GM23338 (cell line): ENCODE results near the gene DNAJB6. TPM values are rescaled to one million over a fixed set of nuclear protein-coding genes. Genes with fewer than 3 reads are reported as not detected.

ENCODE experiments used
- ATAC-seq: fragments of 200-7000 bp; cut with Tn5 transposase; 3 replicates; pipeline ENCODE4 v1.9.1; 2020
- DNase-seq: peaks from one replicate; pipeline ENCODE4 v3.0.0-alpha.2; 2015; ENCODE audit warnings: low spot score
- H2AFZ ChIP-seq: fragments of 200-600 bp; sonication (generic); 2 replicates; pipeline ENCODE4 v1.8.0; 2016; ENCODE audit warnings: antibody characterized with exemption, mild to moderate bottlenecking, moderate library complexity
- H3F3A ChIP-seq: fragments of 200-600 bp; sonication (generic); replicated peaks from 2 replicates; pipeline ENCODE4 v1.8.0; 2017; ENCODE audit warnings: antibody characterized with exemption, mixed run types, low read depth
- H3K27ac ChIP-seq: fragments of 200-600 bp; sonication (generic); 2 replicates; pipeline ENCODE4 v1.6.1; 2016; ENCODE audit warnings: low read depth
- H3K27me3 ChIP-seq: fragments of 200-600 bp; sonication (generic); 2 replicates; pipeline ENCODE4 v1.8.0; 2016; ENCODE audit warnings: mild to moderate bottlenecking, mixed run types, moderate library complexity; ENCODE audit not compliant: insufficient read depth
- H3K36me3 ChIP-seq: fragments of 200-600 bp; sonication (generic); 2 replicates; pipeline ENCODE4 v1.8.0; 2016; ENCODE audit warnings: mild to moderate bottlenecking; ENCODE audit not compliant: insufficient read depth
- H3K4me1 ChIP-seq: fragments of 200-600 bp; sonication (generic); 2 replicates; pipeline ENCODE4 v1.8.0; 2016; ENCODE audit warnings: mild to moderate bottlenecking, moderate library complexity; ENCODE audit not compliant: insufficient read depth
- H3K4me2 ChIP-seq: fragments of 200-600 bp; sonication (generic); 2 replicates; pipeline ENCODE4 v1.7.1; 2017; ENCODE audit warnings: mixed run types
- H3K4me3 ChIP-seq: fragments of 200-600 bp; sonication (generic); 2 replicates; pipeline ENCODE4 v1.6.1; 2016; ENCODE audit warnings: mixed run types
- H3K79me2 ChIP-seq: fragments of 200-600 bp; sonication (generic); replicated peaks from 2 replicates; pipeline ENCODE4 v1.8.0; 2017; ENCODE audit warnings: mild to moderate bottlenecking; ENCODE audit not compliant: insufficient read depth
- H3K9me2 ChIP-seq: fragments of 200-600 bp; sonication (generic); 2 replicates; pipeline ENCODE4 v1.8.0; 2017; ENCODE audit not compliant: insufficient read depth
- H4K20me1 ChIP-seq: fragments of 200-600 bp; sonication (generic); replicated peaks from 2 replicates; pipeline ENCODE4 v1.8.0; 2017; ENCODE audit warnings: mild to moderate bottlenecking; ENCODE audit not compliant: insufficient read depth
- H3K27ac Mint-ChIP-seq: 2 replicates; pipeline ENCODE4 v1.8.0; 2020; ENCODE audit warnings: inconsistent platforms, mild to moderate bottlenecking, moderate library complexity, mixed read lengths
- H3K27me3 Mint-ChIP-seq: 3 replicates; pipeline ENCODE4 v1.8.0; 2022; ENCODE audit warnings: low read depth, mild to moderate bottlenecking, moderate library complexity, mixed read lengths, inconsistent platforms; ENCODE audit not compliant: insufficient read depth, poor library complexity
- H3K36me3 Mint-ChIP-seq: 3 replicates; pipeline ENCODE4 v1.8.0; 2021; ENCODE audit warnings: low read depth, mild to moderate bottlenecking, inconsistent platforms, moderate library complexity, mixed read lengths
- H3K4me1 Mint-ChIP-seq: 3 replicates; pipeline ENCODE4 v1.8.0; 2020; ENCODE audit warnings: mild to moderate bottlenecking, inconsistent platforms, mixed read lengths
- H3K4me3 Mint-ChIP-seq: 3 replicates; pipeline ENCODE4 v1.8.0; 2021; ENCODE audit warnings: moderate library complexity, mild to moderate bottlenecking, inconsistent platforms, mixed read lengths
- H3K9me3 Mint-ChIP-seq: 3 replicates; pipeline ENCODE4 v1.8.0; 2020; ENCODE audit warnings: moderate library complexity, mild to moderate bottlenecking, inconsistent platforms, mixed read lengths
- CREB1 ChIP-seq: fragments of 250-450 bp; sonication (Bioruptor Pico); IDR thresholded peaks from 2 replicates; pipeline ENCODE4 v1.5.0; 2020; ENCODE audit warnings: low read depth, mild to moderate bottlenecking, moderate library complexity
- EZH2 ChIP-seq: fragments of 200-600 bp; sonication (generic); IDR thresholded peaks from one replicate; pipeline ENCODE4 v1.8.0; 2017; ENCODE audit warnings: antibody characterized with exemption, mild to moderate bottlenecking, low read depth; ENCODE audit not compliant: unreplicated experiment
- EZH2phosphoT487 ChIP-seq: fragments of 200-600 bp; sonication (generic); IDR thresholded peaks from one replicate; pipeline ENCODE4 v1.8.1; 2018; ENCODE audit warnings: antibody characterized with exemption; ENCODE audit not compliant: unreplicated experiment
- JUNB ChIP-seq: IDR thresholded peaks from one replicate; pipeline ENCODE4 v1.6.1; 2016; ENCODE audit warnings: antibody characterized with exemption; ENCODE audit not compliant: unreplicated experiment
- NANOG ChIP-seq: IDR thresholded peaks from 2 replicates; pipeline ENCODE4 v1.6.1; 2016; ENCODE audit warnings: antibody characterized with exemption, borderline replicate concordance
- POLR2AphosphoS5 ChIP-seq: IDR thresholded peaks from 2 replicates; pipeline ENCODE4 v1.6.1; 2016; ENCODE audit warnings: antibody characterized with exemption, low read depth
- STAT1 ChIP-seq: IDR thresholded peaks from one replicate; pipeline ENCODE4 v1.6.1; 2016; ENCODE audit warnings: antibody characterized with exemption; ENCODE audit not compliant: unreplicated experiment
- ZNF114 ChIP-seq: fragments of 250-450 bp; sonication (Bioruptor Pico); IDR thresholded peaks from 2 replicates; pipeline ENCODE4 v1.5.0; 2020; ENCODE audit warnings: mild to moderate bottlenecking, moderate library complexity
- ZNF331 ChIP-seq: fragments of 250-450 bp; sonication (Bioruptor Pico); IDR thresholded peaks from 2 replicates; pipeline ENCODE4 v1.5.0; 2020; ENCODE audit warnings: low read depth, mild to moderate bottlenecking, moderate library complexity
- polyA plus RNA-seq: library from polyadenylated mRNA; unstranded; fragments of >200 nt; fragmentation: Nextera tagmentation; extraction: Ambion mirVana; gene quantifications from 2 replicates; pipeline ENCODE4 v1.2.1, GENCODE V29; 2016
- total RNA-seq: library from RNA; depleted of rRNA; stranded (reverse); fragments of >200 nt; shearing (Covaris generic); gene quantifications from 2 replicates; pipeline ENCODE4 v1.2.3, GENCODE V29; 2014
- TF ChIP-seq, protein P1 (sequence below): fragments of 250-450 bp; sonication (Bioruptor Pico); IDR thresholded peaks from 2 replicates; pipeline ENCODE4 v1.5.0; 2020; ENCODE audit warnings: mild to moderate bottlenecking, moderate library complexity
- TF ChIP-seq, protein P2 (sequence below): IDR thresholded peaks from one replicate; pipeline ENCODE4 v1.6.1; 2018; ENCODE audit warnings: antibody characterized with exemption; ENCODE audit not compliant: unreplicated experiment
- TF ChIP-seq, protein P3 (sequence below), 2 experiments: fragments of 200-600 bp in 1 of 2; sonication (generic) in 1 of 2; conservative IDR thresholded peaks; 2 replicates each; pipeline versions ENCODE4 v1.5.1 to v1.6.1; 2016 to 2017; ENCODE audit warnings: antibody characterized with exemption in 2 of 2, low read depth in 2 of 2, mild to moderate bottlenecking in 2 of 2, moderate library complexity in 1 of 2
- TF ChIP-seq, protein P4 (sequence below): IDR thresholded peaks from 2 replicates; pipeline ENCODE4 v1.6.1; 2016; ENCODE audit warnings: antibody characterized with exemption

Gene DNAJB6
- total and polyA plus RNA-seq, 2 experiments from 2014 or later = 308 to 322 TPM

DNA sequence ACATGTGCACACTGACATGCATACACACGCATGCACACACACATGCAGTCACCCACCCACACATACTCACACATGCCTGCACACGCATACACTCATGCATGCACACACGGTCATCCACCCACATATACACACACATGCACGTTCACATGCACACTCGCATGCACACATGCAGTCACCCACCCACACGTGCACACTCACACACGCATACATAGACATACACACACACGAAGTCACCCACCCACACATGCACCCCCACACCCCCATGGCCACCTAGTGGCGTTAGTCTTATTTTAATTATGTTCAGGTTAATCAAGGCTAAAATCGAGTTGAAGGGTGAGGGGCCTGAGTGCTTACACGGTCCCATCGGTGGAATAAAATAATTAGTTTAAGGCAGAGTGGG lies 96.8 kb downstream of the DNAJB6 start:
- Mint-ChIP-seq H3K4me3 (no peak overlapping the region), H3K36me3 (peaks cover 13% of the 10 kb centered on the region)

More for the DNA sequence above, 96.8 kb downstream of the DNAJB6 start:
- ATAC-seq = no peak
- Mint-ChIP-seq H3K27me3 (peaks cover 6% of the 10 kb centered on the region), H3K4me1 (peaks cover 4% of the 10 kb centered on the region; the same call in 2 of the 3 replicates), H3K27ac (no peak overlapping the region), H3K9me3 (peaks cover 45% of the 10 kb centered on the region)
- no peak for DNase-seq
- Histone ChIP-seq H3K4me3 (no peak overlapping the region), H3K27me3 (no peaks in the 10 kb centered on the region), H3K36me3 (no peaks in the 10 kb centered on the region), H3K79me2 (no peaks in the 10 kb centered on the region), H3K4me2 (no peak overlapping the region), H3F3A (0 out of 2 replicates have a peak, but pooled peaks cover 8% of the 10 kb centered on the region), H3K27ac (no peak overlapping the region), H3K4me1 (no peaks in the 10 kb centered on the region), H2AFZ (no peak overlapping the region), H4K20me1 (no peaks in the 10 kb centered on the region), H3K9me2 (no peaks in the 10 kb centered on the region)
- TF ChIP-seq ZNF331 (CRISPR knock-in tag) (no peak), EZH2phosphoT487 (no peak), ZNF114 (CRISPR knock-in tag) (no peak), POLR2AphosphoS5 (no peak), STAT1 (no peak), JUNB (no peak), CREB1 (CRISPR knock-in tag) (no peak), EZH2 (no peak), NANOG (no peak)
- TF ChIP-seq, protein P1, sequence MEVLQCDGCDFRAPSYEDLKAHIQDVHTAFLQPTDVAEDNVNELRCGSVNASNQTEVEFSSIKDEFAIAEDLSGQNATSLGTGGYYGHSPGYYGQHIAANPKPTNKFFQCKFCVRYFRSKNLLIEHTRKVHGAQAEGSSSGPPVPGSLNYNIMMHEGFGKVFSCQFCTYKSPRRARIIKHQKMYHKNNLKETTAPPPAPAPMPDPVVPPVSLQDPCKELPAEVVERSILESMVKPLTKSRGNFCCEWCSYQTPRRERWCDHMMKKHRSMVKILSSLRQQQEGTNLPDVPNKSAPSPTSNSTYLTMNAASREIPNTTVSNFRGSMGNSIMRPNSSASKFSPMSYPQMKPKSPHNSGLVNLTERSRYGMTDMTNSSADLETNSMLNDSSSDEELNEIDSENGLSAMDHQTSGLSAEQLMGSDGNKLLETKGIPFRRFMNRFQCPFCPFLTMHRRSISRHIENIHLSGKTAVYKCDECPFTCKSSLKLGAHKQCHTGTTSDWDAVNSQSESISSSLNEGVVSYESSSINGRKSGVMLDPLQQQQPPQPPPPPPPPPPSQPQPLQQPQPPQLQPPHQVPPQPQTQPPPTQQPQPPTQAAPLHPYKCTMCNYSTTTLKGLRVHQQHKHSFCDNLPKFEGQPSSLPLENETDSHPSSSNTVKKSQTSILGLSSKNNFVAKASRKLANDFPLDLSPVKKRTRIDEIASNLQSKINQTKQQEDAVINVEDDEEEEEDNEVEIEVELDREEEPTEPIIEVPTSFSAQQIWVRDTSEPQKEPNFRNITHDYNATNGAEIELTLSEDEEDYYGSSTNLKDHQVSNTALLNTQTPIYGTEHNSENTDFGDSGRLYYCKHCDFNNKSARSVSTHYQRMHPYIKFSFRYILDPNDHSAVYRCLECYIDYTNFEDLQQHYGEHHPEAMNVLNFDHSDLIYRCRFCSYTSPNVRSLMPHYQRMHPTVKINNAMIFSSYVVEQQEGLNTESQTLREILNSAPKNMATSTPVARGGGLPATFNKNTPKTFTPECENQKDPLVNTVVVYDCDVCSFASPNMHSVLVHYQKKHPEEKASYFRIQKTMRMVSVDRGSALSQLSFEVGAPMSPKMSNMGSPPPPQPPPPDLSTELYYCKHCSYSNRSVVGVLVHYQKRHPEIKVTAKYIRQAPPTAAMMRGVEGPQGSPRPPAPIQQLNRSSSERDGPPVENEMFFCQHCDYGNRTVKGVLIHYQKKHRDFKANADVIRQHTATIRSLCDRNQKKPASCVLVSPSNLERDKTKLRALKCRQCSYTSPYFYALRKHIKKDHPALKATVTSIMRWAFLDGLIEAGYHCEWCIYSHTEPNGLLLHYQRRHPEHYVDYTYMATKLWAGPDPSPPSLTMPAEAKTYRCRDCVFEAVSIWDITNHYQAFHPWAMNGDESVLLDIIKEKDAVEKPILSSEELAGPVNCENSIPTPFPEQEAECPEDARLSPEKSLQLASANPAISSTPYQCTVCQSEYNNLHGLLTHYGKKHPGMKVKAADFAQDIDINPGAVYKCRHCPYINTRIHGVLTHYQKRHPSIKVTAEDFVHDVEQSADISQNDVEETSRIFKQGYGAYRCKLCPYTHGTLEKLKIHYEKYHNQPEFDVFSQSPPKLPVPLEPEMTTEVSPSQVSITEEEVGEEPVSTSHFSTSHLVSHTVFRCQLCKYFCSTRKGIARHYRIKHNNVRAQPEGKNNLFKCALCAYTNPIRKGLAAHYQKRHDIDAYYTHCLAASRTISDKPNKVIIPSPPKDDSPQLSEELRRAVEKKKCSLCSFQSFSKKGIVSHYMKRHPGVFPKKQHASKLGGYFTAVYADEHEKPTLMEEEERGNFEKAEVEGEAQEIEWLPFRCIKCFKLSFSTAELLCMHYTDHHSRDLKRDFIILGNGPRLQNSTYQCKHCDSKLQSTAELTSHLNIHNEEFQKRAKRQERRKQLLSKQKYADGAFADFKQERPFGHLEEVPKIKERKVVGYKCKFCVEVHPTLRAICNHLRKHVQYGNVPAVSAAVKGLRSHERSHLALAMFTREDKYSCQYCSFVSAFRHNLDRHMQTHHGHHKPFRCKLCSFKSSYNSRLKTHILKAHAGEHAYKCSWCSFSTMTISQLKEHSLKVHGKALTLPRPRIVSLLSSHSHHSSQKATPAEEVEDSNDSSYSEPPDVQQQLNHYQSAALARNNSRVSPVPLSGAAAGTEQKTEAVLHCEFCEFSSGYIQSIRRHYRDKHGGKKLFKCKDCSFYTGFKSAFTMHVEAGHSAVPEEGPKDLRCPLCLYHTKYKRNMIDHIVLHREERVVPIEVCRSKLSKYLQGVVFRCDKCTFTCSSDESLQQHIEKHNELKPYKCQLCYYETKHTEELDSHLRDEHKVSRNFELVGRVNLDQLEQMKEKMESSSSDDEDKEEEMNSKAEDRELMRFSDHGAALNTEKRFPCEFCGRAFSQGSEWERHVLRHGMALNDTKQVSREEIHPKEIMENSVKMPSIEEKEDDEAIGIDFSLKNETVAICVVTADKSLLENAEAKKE = no peak
- TF ChIP-seq, protein P2, sequence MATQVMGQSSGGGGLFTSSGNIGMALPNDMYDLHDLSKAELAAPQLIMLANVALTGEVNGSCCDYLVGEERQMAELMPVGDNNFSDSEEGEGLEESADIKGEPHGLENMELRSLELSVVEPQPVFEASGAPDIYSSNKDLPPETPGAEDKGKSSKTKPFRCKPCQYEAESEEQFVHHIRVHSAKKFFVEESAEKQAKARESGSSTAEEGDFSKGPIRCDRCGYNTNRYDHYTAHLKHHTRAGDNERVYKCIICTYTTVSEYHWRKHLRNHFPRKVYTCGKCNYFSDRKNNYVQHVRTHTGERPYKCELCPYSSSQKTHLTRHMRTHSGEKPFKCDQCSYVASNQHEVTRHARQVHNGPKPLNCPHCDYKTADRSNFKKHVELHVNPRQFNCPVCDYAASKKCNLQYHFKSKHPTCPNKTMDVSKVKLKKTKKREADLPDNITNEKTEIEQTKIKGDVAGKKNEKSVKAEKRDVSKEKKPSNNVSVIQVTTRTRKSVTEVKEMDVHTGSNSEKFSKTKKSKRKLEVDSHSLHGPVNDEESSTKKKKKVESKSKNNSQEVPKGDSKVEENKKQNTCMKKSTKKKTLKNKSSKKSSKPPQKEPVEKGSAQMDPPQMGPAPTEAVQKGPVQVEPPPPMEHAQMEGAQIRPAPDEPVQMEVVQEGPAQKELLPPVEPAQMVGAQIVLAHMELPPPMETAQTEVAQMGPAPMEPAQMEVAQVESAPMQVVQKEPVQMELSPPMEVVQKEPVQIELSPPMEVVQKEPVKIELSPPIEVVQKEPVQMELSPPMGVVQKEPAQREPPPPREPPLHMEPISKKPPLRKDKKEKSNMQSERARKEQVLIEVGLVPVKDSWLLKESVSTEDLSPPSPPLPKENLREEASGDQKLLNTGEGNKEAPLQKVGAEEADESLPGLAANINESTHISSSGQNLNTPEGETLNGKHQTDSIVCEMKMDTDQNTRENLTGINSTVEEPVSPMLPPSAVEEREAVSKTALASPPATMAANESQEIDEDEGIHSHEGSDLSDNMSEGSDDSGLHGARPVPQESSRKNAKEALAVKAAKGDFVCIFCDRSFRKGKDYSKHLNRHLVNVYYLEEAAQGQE = no peak
- TF ChIP-seq, protein P3, sequence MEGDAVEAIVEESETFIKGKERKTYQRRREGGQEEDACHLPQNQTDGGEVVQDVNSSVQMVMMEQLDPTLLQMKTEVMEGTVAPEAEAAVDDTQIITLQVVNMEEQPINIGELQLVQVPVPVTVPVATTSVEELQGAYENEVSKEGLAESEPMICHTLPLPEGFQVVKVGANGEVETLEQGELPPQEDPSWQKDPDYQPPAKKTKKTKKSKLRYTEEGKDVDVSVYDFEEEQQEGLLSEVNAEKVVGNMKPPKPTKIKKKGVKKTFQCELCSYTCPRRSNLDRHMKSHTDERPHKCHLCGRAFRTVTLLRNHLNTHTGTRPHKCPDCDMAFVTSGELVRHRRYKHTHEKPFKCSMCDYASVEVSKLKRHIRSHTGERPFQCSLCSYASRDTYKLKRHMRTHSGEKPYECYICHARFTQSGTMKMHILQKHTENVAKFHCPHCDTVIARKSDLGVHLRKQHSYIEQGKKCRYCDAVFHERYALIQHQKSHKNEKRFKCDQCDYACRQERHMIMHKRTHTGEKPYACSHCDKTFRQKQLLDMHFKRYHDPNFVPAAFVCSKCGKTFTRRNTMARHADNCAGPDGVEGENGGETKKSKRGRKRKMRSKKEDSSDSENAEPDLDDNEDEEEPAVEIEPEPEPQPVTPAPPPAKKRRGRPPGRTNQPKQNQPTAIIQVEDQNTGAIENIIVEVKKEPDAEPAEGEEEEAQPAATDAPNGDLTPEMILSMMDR (conservative IDR thresholded peaks at IDR 0.05; ENCODE audit: low read depth in 2 of 2) = no peak
- TF ChIP-seq, protein P4, sequence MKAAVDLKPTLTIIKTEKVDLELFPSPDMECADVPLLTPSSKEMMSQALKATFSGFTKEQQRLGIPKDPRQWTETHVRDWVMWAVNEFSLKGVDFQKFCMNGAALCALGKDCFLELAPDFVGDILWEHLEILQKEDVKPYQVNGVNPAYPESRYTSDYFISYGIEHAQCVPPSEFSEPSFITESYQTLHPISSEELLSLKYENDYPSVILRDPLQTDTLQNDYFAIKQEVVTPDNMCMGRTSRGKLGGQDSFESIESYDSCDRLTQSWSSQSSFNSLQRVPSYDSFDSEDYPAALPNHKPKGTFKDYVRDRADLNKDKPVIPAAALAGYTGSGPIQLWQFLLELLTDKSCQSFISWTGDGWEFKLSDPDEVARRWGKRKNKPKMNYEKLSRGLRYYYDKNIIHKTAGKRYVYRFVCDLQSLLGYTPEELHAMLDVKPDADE = no peak
